Activated CD4-positive, alpha-beta T cell treated with anti-CD3 and anti-CD28 coated beads, Interleukin-2, Interleukin-4, amounts not matched to agents 100 ng/mL and 50 ng/mL, durations not matched to agents 16 hours and 8 hours (primary cell): ENCODE measurements around the gene TMEM134.
"Not testable (repeated sequence)": the region's sequence is repeated elsewhere in the genome, so short reads cannot be mapped to it uniquely, and the experiment has no call there.

Experiments
- DNase-seq: peaks from one replicate; pipeline ENCODE4 v3.0.0-alpha.2; 2020; ENCODE audit warnings: low spot score

TMEM134 gene

DNA sequence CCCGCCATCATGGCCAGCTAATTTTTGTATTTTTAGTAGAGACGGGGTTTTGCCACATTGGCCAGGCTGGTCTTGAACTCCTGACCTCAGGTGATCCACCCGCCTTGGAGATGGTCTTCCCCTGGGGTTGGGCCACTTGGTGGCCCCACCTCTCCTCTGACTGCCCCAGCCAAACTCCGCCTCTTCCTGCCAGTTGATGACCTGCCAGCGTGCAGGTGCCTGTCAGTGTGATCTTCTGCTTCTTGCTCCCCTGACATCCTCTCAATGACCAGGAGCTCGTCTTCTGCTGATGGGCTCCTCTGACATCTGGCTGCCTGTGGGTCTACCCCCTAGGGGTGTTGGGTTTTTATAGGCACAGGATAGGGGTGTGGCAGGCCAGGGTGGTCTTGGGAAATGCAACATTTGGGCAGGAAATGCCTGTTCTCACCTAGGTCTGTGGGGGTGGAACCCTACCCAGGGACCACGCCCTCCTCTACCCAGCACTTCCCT is 16.9 kb upstream of the TMEM134 start:
- peak; percentile 84 for DNase-seq

DNA sequence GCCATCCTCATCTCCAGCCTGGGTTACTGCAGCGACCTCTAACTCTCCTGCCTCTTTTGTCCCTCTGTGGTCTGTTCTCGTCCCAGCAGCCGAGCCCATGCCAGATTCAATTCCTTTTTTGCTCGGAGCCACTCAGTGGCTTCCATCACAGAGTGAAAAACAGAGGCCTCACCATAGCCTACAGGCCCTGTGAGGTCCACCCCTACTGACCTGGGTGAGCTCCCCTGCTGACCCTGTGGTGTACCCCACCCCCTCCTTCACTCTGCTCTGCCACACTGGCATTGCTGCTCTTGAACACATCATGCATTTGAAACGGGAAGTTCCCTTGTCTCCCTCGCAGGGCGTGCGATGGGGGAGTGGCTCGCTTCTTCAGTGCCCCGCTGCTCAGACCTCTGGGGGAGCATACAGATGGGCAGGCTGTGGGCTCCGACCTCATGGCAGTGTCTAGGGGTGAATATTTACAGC is 15.8 kb upstream of the TMEM134 start:
- DNase-seq, result peak; percentile 87

DNA sequence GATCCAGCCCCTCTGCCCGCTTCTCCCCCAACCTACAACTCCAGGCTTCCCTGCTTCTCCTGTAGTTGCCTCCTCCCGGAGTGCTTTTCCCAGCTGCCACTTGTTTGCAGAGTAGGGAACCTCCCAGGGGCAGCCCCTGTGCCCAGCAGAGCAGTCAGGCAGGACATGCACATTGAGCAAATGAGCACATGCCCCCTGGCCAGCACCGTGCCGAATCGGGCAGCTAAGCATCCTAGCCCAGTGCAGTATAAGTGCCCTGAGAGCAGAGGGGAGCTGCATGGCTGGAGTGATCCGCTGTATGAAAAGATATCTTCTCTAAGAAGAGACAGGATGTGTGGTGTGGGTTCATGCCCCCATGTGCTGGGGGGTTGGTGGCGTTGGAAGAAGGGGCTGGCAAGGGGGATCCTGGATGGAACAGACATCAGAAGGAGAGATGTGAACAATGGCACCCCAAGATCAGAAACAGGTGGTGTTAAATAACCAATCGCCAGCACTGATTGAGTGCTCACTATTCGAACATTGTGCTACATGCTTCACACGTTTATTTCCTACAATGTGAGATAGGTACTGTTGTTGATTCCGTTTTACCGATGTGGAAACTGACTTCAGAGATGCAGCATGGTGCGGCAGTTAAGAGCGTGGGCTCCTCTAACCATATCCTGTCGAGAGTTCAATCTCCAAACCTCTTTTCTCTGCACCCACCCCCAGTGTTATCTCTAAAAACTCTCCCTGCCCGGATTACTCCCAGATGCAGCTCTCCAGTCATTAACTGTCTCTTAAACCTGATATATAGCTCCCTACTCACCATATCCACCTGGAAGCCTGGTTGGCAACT is 15.0 kb upstream of the TMEM134 start:
- DNase-seq, result peak; percentile 67

DNA sequence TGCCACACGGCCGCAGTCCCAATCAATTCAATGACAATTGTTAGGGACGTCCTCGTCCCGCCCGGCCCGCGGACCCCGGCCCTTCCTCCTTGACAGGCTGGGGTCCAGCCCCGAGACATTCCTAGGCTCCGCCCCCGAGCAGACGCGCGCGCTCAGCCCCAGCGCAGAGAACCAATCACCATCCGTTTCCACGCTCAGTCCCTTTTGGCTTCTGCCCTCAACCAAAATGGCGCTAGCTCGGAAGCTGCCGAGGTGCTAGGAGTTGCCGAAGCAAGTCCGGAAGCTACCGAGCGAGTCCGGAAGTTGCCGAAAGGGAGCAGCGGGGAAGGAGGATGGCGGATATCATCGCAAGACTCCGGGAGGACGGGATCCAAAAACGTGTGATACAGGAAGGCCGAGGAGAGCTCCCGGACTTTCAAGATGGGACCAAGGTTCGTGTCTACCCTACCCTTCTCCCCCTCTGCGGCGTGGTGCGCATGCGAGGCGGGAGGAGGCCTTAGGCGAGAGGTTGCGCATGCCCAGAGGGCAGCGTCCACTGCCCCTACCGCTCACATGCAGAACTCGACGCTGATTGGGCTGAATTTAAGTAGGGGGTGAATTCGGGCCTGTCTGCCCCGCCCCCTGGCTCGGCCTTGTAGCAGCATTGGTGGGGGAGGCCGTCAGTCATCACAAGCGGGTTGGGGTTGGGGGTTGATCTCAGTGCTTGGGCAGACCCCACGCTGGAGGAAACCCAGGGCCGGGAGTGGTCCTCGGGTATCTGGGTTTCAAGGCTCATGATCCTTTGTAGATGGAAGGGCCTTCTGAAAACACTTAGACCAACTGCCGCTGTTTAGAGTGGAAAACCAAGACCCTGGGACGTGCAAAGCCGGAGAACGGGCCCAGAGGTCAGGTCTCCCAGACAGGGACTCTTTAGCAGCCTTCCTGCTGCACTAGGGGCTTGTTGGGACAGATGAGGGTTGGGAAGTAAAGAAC is 14.1 kb upstream of the TMEM134 start, which contains the start of gene AIP:
AIP (plus strand) TSS at position 200 of the 972 bp plus-strand sequence; CDS start at position 333, 133 bp downstream.
- DNase-seq, result peak; percentile 99

DNA sequence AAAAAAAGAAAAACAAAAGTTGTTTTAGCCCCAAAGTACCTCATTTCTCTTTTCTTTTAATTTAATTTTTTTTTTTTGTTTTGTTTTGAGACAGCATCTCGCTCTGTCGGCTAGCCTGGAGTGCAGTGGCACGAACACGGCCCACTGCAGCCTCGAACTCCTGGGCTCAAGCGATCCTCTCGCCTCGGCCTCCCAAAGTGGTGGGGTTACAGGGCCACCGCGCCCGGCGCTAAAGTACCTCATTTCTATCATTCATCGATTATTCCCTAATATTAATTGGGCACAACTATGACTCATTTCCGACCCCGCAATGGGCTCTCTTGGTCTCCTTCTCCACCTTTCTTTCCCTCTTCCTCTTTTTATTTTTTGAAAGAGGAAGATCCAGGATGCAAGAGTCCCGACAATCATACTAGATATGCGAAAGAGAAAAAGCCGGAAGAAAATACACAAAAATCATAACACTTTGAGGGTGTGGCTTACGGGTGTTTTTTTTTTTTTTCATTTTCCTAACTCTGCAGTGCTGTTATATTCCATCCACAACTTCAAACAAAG is 13.3 kb upstream of the TMEM134 start:
- no peak for DNase-seq

DNA sequence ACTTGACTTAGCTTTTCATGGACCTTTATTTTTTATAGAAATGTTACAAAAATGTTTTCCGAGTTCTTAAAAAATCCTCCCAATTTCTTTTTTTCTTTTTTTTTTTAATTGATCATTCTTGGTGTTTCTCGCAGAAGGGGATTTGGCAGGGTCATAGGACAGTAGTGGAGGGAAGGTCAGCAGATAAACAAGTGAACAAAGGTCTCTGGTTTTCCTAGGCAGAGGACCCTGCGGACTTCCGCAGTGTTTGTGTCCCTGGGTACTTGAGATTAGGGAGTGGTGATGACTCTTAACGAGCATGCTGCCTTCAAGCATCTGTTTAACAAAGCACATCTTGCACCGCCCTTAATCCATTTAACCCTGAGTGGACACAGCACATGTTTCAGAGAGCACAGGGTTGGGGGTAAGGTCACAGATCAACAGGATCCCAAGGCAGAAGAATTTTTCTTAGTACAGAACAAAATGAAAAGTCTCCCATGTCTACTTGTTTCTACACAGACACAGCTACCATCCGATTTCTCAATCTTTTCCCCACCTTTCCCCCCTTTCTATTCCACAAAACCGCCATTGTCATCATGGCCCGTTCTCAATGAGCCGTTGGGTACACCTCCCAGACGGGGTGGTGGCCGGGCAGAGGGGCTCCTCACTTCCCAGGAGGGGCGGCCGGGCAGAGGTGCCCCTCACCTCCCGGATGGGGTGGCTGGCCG is 8.4 kb upstream of the TMEM134 start:
- not testable (repeated sequence) for DNase-seq

DNA sequence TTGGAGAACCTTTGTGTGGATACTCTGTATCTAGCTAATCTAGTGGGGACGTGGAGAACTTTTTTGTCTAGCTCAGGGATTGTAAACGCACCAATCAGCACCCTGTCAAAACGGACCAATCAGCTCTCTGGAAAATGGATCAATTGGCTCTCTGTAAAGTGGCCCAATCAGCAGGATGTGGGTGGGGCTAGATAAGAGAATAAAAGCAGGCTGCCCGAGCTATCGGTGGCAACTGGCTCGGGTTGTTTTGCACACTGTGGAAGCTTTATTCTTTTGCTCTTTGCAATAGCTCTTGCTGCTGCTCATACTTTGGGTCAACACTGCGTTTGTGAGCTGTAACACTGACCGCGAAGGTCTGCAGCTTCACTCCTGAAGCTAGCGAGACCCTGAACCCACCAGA is 7.6 kb upstream of the TMEM134 start:
- not testable (repeated sequence) for DNase-seq

DNA sequence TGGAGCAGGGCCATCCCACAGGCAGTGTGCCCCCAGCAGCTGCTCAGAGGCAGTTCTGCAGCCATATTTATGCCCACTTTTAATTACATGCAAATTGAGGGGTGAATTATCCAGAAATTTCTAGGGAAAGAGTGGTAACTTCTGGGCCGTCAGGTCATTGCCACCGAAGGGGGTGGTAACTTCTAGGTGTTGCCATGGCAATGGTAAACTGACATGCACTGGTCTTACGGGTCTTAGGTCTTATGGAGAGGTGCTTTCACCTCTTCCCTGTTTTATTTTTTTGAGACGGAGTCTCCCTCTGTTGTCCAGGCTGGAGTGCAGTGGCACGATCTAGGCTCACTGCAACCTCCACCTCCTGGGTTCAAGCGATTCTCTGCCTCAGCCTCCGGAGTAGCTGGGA is 3.8 kb upstream of the TMEM134 start:
- DNase-seq, result no peak

DNA sequence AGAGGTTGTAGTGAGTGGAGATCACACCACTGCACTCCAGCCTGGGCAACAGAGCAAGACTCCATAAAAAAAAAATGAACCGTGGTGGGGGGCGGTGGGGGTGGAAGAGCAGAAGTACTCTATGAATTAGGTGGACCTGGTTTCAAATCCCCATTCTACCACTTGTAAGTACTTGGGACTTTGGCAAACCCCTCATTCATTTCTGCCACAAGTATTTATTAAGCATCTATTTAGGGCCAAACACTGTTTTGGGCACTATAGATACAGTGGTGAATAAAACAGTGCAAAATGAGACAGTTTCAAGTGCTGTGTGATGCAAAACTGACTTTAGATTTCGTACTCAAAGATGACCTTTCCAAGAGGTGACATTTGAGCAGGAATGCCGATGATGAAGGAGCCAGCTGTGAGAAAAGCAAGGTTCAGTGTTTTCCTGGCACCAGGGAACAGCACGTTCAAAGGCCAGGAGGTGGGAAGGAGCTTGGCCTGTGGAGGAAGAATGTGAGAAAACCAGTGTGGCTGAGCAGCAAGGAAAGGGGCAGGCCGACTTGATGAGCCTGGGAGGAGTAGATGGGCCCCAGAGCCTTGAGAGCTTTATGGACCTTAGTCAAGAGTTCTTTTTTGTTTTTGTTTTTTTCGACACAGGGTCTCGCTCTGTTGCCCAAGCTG is 1.4 kb upstream of the TMEM134 start:
- DNase-seq, result no peak

DNA sequence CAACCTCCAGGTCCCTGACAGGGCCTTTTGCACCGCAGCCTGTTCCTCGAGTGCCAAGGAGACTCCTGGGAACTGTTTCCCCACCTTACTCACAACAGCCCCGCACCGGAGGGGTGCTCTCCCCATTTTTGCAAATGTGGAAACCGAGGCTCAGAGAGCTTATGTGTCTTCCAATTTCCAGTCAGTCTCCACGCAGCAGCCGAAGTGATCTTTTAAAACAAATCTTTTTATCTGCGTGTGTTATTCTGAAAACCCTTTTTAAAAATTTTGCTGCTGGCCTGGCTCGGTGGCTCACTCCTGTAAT is 409 bp upstream of the TMEM134 start:
- no peak for DNase-seq

DNA sequence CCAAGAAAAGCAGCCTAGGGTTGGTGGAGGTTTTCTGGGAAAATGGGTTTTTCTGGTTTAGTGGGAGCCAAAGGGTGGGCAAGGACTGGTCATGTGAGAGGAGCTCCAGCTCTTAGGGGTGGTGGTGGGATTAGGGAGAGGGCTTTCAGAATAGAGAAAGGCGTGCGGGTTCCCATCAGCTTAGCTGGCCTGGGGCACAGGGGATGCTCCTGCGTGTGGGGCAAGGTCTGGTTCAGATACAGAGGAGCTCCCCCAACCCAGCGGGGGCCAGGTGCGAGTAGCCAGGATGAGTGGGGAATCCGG is 644 bp downstream of the TMEM134 start:
- no peak for DNase-seq

DNA sequence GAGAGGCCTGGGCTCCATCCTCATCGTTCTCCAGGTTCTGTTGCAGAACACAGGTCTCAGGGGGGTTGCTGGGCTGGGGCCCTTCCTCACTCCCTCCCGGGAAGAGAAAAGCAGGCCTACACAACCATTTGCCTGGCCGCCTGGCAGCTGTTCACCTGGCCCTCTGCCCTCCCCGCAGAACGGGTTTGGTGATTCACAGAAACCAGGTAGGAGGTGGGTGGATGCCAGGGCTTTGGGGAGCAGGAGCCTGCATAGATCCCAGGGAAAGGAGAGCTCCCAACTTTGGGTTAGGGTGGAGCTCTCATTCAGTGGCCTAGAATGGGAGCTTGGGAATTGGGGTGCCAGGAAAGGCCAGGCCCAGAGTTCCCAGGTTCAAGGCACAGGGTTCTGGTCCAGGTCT is 995 bp downstream of the TMEM134 start:
- DNase-seq, result no peak

DNA sequence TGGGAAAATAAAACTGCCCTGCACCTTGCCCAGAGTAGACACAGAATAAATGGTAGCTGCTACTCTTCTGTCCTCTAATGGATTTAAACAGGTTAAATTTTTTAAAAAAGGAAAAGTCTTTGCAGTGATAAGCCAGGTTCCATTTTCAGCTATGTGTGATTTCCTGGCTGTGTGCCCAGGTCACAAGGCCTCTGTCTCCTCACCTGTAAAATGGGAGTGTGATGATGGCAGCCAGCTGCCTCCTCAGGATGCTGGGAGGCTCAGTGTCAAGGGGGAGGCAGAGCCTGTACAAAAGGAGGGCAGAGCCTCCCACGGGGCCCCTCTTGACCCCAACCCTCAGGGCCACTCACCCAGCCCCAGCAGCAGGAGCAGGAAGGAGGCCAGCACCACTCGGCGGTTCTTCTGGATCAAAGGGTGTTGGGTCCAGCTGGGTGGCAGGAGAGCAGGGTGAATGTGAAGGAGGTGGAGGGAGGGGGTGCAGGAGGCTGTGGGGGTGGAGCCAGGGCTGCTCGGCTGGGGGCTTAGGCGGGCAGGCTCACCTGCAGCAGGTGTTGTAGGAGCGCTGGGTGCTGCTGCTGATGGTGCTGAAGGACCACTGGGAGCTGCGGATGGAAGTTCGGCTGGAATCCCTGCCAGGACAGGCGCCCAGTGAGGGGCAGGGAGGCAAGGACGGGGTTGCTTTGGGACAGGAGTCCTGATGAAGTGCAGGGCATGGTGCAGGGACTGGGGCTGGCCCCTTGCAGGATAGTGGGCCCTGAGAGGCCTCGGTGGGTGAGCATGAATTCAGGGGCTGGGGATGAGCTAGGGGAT is 1.9 kb downstream of the TMEM134 start:
- no peak for DNase-seq

DNA sequence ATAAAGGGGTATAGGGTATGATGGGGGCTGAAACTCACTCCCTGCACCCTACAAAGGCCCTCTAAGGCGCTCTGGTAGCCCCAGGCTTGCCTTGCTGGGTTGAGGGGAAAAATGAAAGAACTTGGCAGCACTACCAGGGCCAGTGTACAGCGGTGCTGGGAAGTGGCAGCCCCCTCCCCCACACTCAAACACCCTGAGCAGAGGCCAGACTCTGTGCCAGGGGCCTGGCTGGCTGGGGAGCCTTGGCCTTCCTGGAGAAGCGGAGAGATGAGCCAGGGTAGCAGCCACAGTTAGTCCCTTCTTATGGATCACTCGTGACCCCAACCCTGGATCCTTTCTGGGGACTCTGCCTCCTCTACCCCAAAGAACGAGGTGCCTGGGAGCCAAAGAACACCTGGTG is 2.7 kb downstream of the TMEM134 start:
- no peak for DNase-seq

DNA sequence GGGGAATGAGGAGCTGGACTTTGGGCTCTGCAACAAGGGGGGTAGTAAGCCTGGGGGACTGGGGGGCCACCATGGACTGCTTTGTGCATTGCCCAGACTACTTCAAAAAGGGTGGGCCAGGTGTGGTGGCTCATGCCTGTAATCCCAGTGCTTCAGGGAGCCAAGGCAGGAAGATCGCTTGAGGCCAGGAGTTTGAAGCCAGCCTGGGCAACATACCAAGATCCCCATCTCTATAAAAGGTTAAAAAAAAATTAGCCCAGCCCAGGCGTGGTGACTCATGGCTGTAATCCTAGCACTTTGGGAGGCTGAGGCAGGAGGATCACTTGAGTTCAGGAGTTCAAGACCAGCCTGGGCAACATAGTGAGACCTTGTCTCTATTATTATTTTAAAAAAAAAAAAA is 3.5 kb downstream of the TMEM134 start:
- not testable (repeated sequence) for DNase-seq

DNA sequence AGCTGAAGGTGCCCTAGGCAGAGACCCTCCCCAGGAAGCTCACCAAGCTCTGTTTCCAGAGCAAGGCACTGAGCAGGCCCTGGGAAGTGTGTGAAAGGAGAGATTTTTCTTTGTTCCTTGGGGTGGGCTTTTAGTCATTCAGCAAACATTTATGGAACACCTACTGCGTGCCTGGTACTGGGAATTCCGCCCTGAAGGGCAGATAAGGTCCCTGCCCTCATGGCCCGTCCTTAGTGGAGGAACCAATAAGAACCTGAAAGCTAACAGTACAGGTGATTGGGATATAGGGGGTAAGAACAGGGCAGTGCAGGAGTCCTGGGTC is 3.9 kb downstream of the TMEM134 start:
- no peak for DNase-seq

DNA sequence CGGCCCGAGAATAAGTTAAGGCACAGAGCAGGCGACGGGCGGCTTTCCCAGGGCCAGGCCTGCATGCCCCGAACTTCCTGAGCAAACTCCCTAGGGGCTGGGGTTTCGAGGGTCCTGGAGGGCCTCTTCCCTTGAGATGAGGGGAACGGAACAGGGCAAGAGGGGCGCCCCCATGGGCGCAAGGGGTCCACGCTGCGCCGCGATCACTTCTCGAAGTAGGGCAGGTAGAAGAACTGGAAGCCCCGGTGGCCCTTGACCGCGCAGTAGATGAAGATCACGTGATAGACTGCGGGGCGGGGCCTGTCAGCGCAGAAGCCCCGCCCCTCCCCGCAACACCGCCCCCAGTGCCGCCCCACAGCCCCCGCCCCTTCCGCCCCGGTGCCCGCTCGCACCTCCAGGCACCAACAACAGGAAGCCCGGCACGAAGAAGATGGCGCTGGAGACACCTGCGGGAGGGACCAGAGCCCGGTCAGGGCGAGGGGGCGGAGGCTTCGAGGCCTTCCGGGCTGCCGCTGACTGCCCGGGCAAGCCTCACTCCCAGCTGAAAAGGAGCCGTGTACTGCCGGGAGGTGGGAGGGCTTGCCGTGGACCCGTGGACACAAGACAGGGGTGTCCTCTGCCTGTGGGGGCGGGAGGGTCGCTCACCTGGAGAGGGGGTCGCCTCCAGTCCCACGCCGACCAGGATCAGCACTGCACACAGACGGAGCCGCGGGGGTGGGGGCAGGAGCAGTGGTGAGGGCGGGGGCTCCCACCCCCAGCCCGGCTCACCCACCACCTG is 4.5 kb downstream of the TMEM134 start:
- peak; percentile 96 for DNase-seq

DNA sequence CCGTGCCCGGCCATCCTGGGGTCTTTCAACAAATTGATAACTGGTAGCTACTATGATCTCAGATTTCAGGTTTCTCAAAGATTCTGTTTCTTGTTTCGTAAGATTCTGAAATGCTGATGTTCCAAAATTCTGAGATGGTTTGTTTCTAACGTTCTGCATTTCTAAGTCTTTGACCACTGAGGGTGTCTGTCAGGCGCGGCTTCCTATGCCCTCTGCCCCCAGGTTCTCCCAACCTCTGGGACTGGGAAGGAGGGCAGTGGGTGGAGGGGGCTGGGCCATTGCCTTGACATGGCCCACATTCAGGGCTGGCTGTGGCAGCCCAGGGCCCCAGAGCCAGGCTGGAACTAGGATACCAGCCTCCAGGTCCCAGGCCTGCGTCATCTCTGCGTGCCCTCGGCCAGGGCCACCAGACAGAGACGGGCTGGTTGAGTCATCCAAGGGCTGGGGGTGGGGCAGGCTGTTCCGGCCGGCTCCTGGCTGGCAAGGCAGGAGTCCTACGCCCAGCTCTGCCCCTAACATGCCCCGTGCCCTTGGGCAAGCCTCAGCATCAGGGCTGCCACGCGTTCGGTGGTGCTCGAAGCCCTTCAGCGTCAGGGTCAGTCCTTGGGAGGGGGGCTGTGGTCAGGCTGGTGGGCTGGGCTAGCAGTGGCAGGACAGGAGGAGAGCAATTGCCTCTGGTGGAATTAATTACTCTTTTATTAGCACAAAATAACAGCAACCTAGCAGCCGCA is 5.2 kb downstream of the TMEM134 start:
- no peak for DNase-seq

DNA sequence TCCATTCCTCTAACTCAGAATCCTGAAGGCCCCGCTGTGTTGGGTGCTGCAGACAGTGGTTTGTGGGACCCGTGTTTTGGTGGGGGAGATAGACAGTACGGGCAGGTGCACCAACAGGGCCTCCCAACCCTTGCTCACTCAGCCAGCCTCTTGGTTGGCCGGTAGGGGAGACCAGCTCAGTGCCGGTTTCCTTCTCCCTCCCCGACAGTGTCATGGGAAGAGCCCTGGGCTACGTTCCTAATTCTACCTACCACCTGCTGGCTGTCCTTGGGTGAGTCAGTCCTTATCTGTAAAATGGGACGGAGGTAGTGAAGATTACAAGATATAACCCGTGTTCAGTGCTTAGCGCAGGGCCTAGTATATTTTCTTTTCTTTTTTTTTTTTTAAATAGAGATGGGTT is 5.9 kb downstream of the TMEM134 start:
- no peak for DNase-seq
